SK-N-SH treated with all-trans-retinoic acid at 6 μM for 48 hours (cell line): Measurements from ENCODE around the gene PCBD1.

ENCODE experiments used
- ATAC-seq: fragments of 200-7000 bp; cut with Tn5 transposase; 3 replicates; pipeline ENCODE4 v1.9.1; 2020; ENCODE audit warnings: mild to moderate bottlenecking, moderate library complexity
- ARNTL ChIP-seq: fragments of 450-650 bp; formaldehyde crosslinking; IDR thresholded peaks from 2 replicates; pipeline ENCODE4 v1.5.0; 2020; ENCODE audit warnings: low read depth, mild to moderate bottlenecking, moderate library complexity, borderline replicate concordance
- BACH2 ChIP-seq: fragments of 250-450 bp; sonication (Bioruptor Pico); IDR thresholded peaks from 2 replicates; pipeline ENCODE4 v1.9.0; 2021; ENCODE audit warnings: mild to moderate bottlenecking, borderline replicate concordance
- CREB5 ChIP-seq: fragments of 250-450 bp; sonication (Bioruptor Pico); IDR thresholded peaks from 2 replicates; pipeline ENCODE4 v1.5.1; 2020; ENCODE audit warnings: low read depth, mild to moderate bottlenecking, moderate library complexity
- CSDC2 ChIP-seq: fragments of 250-450 bp; sonication (Bioruptor Pico); IDR thresholded peaks from 2 replicates; pipeline ENCODE4 v1.5.0; 2020; ENCODE audit warnings: mild to moderate bottlenecking, moderate library complexity
- CSRNP3 ChIP-seq: fragments of 250-450 bp; sonication (Bioruptor Pico); IDR thresholded peaks from 2 replicates; pipeline ENCODE4 v1.5.1; 2021; ENCODE audit warnings: mild to moderate bottlenecking, moderate library complexity
- ESRRG ChIP-seq: fragments of 250-450 bp; sonication (Bioruptor Pico); IDR thresholded peaks from 2 replicates; pipeline ENCODE4 v1.6.1; 2021; ENCODE audit warnings: mild to moderate bottlenecking
- GLIS3 ChIP-seq: fragments of 250-450 bp; sonication (Bioruptor Pico); IDR thresholded peaks from 2 replicates; pipeline ENCODE4 v1.5.0; 2020; ENCODE audit warnings: mild to moderate bottlenecking, moderate library complexity
- ISL1 ChIP-seq: fragments of 250-450 bp; sonication (Bioruptor Pico); IDR thresholded peaks from 2 replicates; pipeline ENCODE4 v2.1.2; 2022; ENCODE audit warnings: mild to moderate bottlenecking, moderate library complexity
- PATZ1 ChIP-seq: fragments of 250-450 bp; sonication (Bioruptor Pico); IDR thresholded peaks from 2 replicates; pipeline ENCODE4 v1.8.0; 2020; ENCODE audit warnings: mild to moderate bottlenecking, moderate library complexity, borderline replicate concordance
- POU6F1 ChIP-seq: fragments of 250-450 bp; sonication (Bioruptor Pico); IDR thresholded peaks from 2 replicates; pipeline ENCODE4 v1.8.0; 2021; ENCODE audit warnings: low read depth, mild to moderate bottlenecking, moderate library complexity, borderline replicate concordance
- PPARA ChIP-seq: fragments of 250-450 bp; sonication (Bioruptor Pico); IDR thresholded peaks from 2 replicates; pipeline ENCODE4 v1.5.0; 2020; ENCODE audit warnings: mild to moderate bottlenecking, borderline replicate concordance
- RARB ChIP-seq: fragments of 250-450 bp; sonication (Bioruptor Pico); IDR thresholded peaks from 2 replicates; pipeline ENCODE4 v1.8.0; 2021; ENCODE audit warnings: mild to moderate bottlenecking, moderate library complexity
- SNAI2 ChIP-seq: fragments of 250-450 bp; sonication (Bioruptor Pico); IDR thresholded peaks from 2 replicates; pipeline ENCODE4 v1.5.0; 2020; ENCODE audit warnings: mild to moderate bottlenecking, moderate library complexity
- TCF4 ChIP-seq: fragments of 250-450 bp; sonication (Bioruptor Pico); IDR thresholded peaks from 2 replicates; pipeline ENCODE4 v1.8.0; 2021; ENCODE audit warnings: mild to moderate bottlenecking, moderate library complexity, borderline replicate concordance
- TOX ChIP-seq: fragments of 250-450 bp; sonication (Bioruptor Pico); IDR thresholded peaks from 2 replicates; pipeline ENCODE4 v1.8.0; 2021; ENCODE audit warnings: mild to moderate bottlenecking, moderate library complexity, borderline replicate concordance
- TSHZ2 ChIP-seq: fragments of 250-450 bp; sonication (Bioruptor Pico); IDR thresholded peaks from 2 replicates; pipeline ENCODE4 v1.5.0; 2020; ENCODE audit warnings: mild to moderate bottlenecking, moderate library complexity
- ZC3H10 ChIP-seq: fragments of 250-450 bp; sonication (Bioruptor Pico); IDR thresholded peaks from 2 replicates; pipeline ENCODE4 v1.5.1; 2021; ENCODE audit warnings: mild to moderate bottlenecking, moderate library complexity
- ZFP30 ChIP-seq: fragments of 450-650 bp; formaldehyde crosslinking; IDR thresholded peaks from 2 replicates; pipeline ENCODE4 v1.5.0; 2022; ENCODE audit warnings: mild to moderate bottlenecking, moderate library complexity
- ZNF70 ChIP-seq: fragments of 450-650 bp; formaldehyde crosslinking; IDR thresholded peaks from 2 replicates; pipeline ENCODE4 v1.5.0; 2020; ENCODE audit warnings: mild to moderate bottlenecking, moderate library complexity
- ZNF8 ChIP-seq: fragments of 450-650 bp; formaldehyde crosslinking; IDR thresholded peaks from 2 replicates; pipeline ENCODE4 v1.5.0; 2020; ENCODE audit warnings: mild to moderate bottlenecking, moderate library complexity

The PCBD1 gene

GRCh38 chr10:70872291-70872690 lies 16.1 kb downstream of the PCBD1 start:
- TF ChIP-seq CSRNP3 (CRISPR knock-in tag) (no peak), CREB5 (CRISPR knock-in tag) (no peak), RARB (CRISPR knock-in tag) (no peak), PATZ1 (no peak), POU6F1 (CRISPR knock-in tag) (no peak), TSHZ2 (no peak), PPARA (no peak), GLIS3 (CRISPR knock-in tag) (no peak), BACH2 (CRISPR knock-in tag) (no peak), ZC3H10 (CRISPR knock-in tag) (no peak), ARNTL (CRISPR knock-in tag) (no peak)
- no peak for ATAC-seq

- TF ChIP-seq GLIS3 (CRISPR knock-in tag) (no peak), BACH2 (CRISPR knock-in tag) (no peak), CSDC2 (CRISPR knock-in tag) (no peak), TCF4 (no peak), CREB5 (CRISPR knock-in tag) (no peak), ZNF8 (CRISPR knock-in tag) (no peak), ARNTL (CRISPR knock-in tag) (no peak), SNAI2 (CRISPR knock-in tag) (no peak), ISL1 (CRISPR knock-in tag) (no peak), ESRRG (CRISPR knock-in tag) (no peak), ZC3H10 (CRISPR knock-in tag) (no peak), RARB (CRISPR knock-in tag) (no peak), ZFP30 (CRISPR knock-in tag) (no peak), ZNF70 (CRISPR knock-in tag) (no peak)
- TF ChIP-seq, all 23 proteins: peak for 0
- no peak for ATAC-seq
Measured at GRCh38 chr10:70866424-70866823, 21.9 kb downstream of the PCBD1 start.

- no peak for TF ChIP-seq ZNF70 (CRISPR knock-in tag)
- TF ChIP-seq RARB (CRISPR knock-in tag): no peak
- TF ChIP-seq ARNTL (CRISPR knock-in tag): no peak
- TF ChIP-seq SNAI2 (CRISPR knock-in tag): no peak
- TF ChIP-seq BACH2 (CRISPR knock-in tag): no peak
- no peak for TF ChIP-seq GLIS3 (CRISPR knock-in tag)
- TF ChIP-seq ZFP30 (CRISPR knock-in tag): no peak
- TF ChIP-seq CSRNP3 (CRISPR knock-in tag): no peak
- TF ChIP-seq TOX (CRISPR knock-in tag): no peak
- no peak for ATAC-seq
Measured at GRCh38 chr10:70864935-70865334, 23.4 kb downstream of the PCBD1 start.
